GM12878 (cell line): Measurements from ENCODE around the gene CELA3B. TPM values are rescaled to one million over a fixed set of nuclear protein-coding genes. Genes with fewer than 3 reads are reported as not detected.

Source experiments
- JUND ChIP-seq: IDR thresholded peaks from 2 replicates; pipeline ENCODE4 v1.6.1; 2012; ENCODE audit warnings: low read depth, mild to moderate bottlenecking, low read length, improper control_type of control experiment, moderate library complexity
- KAT2A ChIP-seq: conservative IDR thresholded peaks from 2 replicates; pipeline ENCODE4 v1.6.1; 2011; ENCODE audit warnings: low read depth, low read length; ENCODE audit not compliant: control insufficient read depth
- MTA2 ChIP-seq: fragments of 450-650 bp; IDR thresholded peaks from 2 replicates; pipeline ENCODE4 v1.6.1; 2016; ENCODE audit warnings: low read depth, mild to moderate bottlenecking, moderate library complexity
- SIX5 ChIP-seq: IDR thresholded peaks from 2 replicates; pipeline ENCODE4 v1.6.1; 2011; ENCODE audit warnings: mild to moderate bottlenecking, low read depth, low read length, moderate library complexity; ENCODE audit not compliant: severe bottlenecking
- ZNF622 ChIP-seq: fragments of 450-650 bp; IDR thresholded peaks from 2 replicates; pipeline ENCODE4 v1.6.1; 2017; ENCODE audit warnings: mild to moderate bottlenecking, inconsistent platforms
- polyA plus RNA-seq, 11 experiments: library from polyadenylated mRNA; depleted of rRNA in 4 of 11; unstranded in 6 of 11; stranded (reverse) in 5 of 11; fragments of >200 nt; fragmentation: Nextera tagmentation in 4 of 11; fragmentation: Illumina TruSeq in 1 of 11; extraction: Ambion mirVana in 4 of 11; extraction: Trizol in 1 of 11; gene quantifications; 1 replicate in 1 of 11; 2 replicates in 10 of 11; pipeline versions ENCODE4 v1.2.1 to v1.2.3, GENCODE V29; 2011 to 2016; ENCODE audit warnings: inconsistent platforms in 2 of 11, missing spikeins in 2 of 11, low read depth in 1 of 11
- total RNA-seq, 4 experiments: library from RNA; depleted of rRNA in 3 of 4; stranded (reverse); fragments of >200 nt in 3 of 4; fragmentation: Illumina TruSeq in 1 of 4; extraction: Trizol in 1 of 4; gene quantifications; 2 replicates each; pipeline versions ENCODE4 v1.2.1 to v1.2.3, GENCODE V29; 2013 to 2021
- TF ChIP-seq, protein P1 (sequence below): fragments of 450-650 bp; IDR thresholded peaks from 2 replicates; pipeline ENCODE4 v1.6.1; 2018; ENCODE audit warnings: borderline replicate concordance, mild to moderate bottlenecking; ENCODE audit not compliant: partially characterized antibody
- TF ChIP-seq, protein P2 (sequence below): IDR thresholded peaks from 2 replicates; pipeline ENCODE4 v1.6.1; 2012; ENCODE audit warnings: improper control_type of control experiment, low read depth, low read length; ENCODE audit not compliant: insufficient replicate concordance
- TF ChIP-seq, protein P3 (sequence below): fragments of 150-350 bp; IDR thresholded peaks from 2 replicates; pipeline ENCODE4 v1.6.1; 2016; ENCODE audit warnings: low read depth, low read length

The CELA3B gene
- total and polyA plus RNA-seq, 10 of the 15 experiments (the other 5 are each of a cell fraction or from before 2014, with no cell fraction given): 4.1 TPM; not detected in 9

DNA sequence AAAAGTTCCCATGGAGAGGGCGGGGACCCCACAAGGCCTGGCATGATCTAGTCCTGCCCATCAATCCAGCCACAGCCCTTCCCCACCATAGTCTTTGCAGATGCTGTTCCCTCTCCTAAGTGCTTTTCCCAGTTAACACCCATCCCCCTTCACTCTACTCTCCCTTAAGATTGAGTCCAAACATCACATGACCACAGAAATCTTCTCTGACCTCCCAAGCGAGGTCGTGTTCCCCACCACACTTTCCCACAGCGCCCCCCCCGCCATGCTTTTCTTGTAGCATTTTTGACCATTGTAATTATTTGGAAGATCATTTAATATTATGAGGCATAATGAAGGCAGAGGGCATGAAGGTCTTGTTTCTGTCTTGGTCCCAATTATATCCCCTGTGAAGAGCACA lies 35.5 kb upstream of the CELA3B start (continued):
- TF ChIP-seq SIX5: no peak
- no peak for TF ChIP-seq JUND
- TF ChIP-seq, protein P1, sequence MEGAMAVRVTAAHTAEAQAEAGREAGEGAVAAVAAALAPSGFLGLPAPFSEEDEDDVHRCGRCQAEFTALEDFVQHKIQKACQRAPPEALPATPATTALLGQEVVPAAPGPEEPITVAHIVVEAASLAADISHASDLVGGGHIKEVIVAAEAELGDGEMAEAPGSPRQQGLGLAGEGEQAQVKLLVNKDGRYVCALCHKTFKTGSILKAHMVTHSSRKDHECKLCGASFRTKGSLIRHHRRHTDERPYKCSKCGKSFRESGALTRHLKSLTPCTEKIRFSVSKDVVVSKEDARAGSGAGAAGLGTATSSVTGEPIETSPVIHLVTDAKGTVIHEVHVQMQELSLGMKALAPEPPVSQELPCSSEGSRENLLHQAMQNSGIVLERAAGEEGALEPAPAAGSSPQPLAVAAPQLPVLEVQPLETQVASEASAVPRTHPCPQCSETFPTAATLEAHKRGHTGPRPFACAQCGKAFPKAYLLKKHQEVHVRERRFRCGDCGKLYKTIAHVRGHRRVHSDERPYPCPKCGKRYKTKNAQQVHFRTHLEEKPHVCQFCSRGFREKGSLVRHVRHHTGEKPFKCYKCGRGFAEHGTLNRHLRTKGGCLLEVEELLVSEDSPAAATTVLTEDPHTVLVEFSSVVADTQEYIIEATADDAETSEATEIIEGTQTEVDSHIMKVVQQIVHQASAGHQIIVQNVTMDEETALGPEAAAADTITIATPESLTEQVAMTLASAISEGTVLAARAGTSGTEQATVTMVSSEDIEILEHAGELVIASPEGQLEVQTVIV: no peak
- TF ChIP-seq, protein P2, sequence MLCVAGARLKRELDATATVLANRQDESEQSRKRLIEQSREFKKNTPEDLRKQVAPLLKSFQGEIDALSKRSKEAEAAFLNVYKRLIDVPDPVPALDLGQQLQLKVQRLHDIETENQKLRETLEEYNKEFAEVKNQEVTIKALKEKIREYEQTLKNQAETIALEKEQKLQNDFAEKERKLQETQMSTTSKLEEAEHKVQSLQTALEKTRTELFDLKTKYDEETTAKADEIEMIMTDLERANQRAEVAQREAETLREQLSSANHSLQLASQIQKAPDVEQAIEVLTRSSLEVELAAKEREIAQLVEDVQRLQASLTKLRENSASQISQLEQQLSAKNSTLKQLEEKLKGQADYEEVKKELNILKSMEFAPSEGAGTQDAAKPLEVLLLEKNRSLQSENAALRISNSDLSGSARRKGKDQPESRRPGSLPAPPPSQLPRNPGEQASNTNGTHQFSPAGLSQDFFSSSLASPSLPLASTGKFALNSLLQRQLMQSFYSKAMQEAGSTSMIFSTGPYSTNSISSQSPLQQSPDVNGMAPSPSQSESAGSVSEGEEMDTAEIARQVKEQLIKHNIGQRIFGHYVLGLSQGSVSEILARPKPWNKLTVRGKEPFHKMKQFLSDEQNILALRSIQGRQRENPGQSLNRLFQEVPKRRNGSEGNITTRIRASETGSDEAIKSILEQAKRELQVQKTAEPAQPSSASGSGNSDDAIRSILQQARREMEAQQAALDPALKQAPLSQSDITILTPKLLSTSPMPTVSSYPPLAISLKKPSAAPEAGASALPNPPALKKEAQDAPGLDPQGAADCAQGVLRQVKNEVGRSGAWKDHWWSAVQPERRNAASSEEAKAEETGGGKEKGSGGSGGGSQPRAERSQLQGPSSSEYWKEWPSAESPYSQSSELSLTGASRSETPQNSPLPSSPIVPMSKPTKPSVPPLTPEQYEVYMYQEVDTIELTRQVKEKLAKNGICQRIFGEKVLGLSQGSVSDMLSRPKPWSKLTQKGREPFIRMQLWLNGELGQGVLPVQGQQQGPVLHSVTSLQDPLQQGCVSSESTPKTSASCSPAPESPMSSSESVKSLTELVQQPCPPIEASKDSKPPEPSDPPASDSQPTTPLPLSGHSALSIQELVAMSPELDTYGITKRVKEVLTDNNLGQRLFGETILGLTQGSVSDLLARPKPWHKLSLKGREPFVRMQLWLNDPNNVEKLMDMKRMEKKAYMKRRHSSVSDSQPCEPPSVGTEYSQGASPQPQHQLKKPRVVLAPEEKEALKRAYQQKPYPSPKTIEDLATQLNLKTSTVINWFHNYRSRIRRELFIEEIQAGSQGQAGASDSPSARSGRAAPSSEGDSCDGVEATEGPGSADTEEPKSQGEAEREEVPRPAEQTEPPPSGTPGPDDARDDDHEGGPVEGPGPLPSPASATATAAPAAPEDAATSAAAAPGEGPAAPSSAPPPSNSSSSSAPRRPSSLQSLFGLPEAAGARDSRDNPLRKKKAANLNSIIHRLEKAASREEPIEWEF: no peak
- TF ChIP-seq, protein P3, sequence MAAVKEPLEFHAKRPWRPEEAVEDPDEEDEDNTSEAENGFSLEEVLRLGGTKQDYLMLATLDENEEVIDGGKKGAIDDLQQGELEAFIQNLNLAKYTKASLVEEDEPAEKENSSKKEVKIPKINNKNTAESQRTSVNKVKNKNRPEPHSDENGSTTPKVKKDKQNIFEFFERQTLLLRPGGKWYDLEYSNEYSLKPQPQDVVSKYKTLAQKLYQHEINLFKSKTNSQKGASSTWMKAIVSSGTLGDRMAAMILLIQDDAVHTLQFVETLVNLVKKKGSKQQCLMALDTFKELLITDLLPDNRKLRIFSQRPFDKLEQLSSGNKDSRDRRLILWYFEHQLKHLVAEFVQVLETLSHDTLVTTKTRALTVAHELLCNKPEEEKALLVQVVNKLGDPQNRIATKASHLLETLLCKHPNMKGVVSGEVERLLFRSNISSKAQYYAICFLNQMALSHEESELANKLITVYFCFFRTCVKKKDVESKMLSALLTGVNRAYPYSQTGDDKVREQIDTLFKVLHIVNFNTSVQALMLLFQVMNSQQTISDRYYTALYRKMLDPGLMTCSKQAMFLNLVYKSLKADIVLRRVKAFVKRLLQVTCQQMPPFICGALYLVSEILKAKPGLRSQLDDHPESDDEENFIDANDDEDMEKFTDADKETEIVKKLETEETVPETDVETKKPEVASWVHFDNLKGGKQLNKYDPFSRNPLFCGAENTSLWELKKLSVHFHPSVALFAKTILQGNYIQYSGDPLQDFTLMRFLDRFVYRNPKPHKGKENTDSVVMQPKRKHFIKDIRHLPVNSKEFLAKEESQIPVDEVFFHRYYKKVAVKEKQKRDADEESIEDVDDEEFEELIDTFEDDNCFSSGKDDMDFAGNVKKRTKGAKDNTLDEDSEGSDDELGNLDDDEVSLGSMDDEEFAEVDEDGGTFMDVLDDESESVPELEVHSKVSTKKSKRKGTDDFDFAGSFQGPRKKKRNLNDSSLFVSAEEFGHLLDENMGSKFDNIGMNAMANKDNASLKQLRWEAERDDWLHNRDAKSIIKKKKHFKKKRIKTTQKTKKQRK: no peak
- no peak for TF ChIP-seq ZNF622
- no peak for TF ChIP-seq MTA2
- TF ChIP-seq KAT2A: no peak
- TF ChIP-seq, all 136 proteins: peak for 0
